T-cell (primary cell): ENCODE results near the gene CSRP2. TPM values are rescaled to one million over a fixed set of nuclear protein-coding genes. Genes with fewer than 3 reads are reported as not detected.

Experiments used
- ATAC-seq, 4 experiments: fragments of 200-7000 bp in 3 of 4; fragments of 150-1000 bp in 1 of 4; cut with Tn5 transposase; replicated peaks in 1 of 4; 1 replicate in 3 of 4; 2 replicates in 1 of 4; pipeline ENCODE4 v1.10.0; 2021; ENCODE audit warnings: moderate library complexity in 3 of 4, mild to moderate bottlenecking in 2 of 4, moderate number of reproducible peaks in 1 of 4
- CTCF ChIA-PET, 2 donors: fragments of 300-600 bp; sonication (Branson Sonifier 250); formaldehyde crosslinking; loops; one replicate each; lab custom pipeline; 2022; ENCODE audit warnings: antibody characterized with exemption in 2 of 2; lab: Charles Lee
- POLR2A ChIA-PET, 2 donors: fragments of 300-600 bp; sonication (Branson Sonifier 250); formaldehyde crosslinking; loops; one replicate each; lab custom pipeline; 2022; ENCODE audit warnings: antibody characterized with exemption in 2 of 2; lab: Charles Lee
- DNase-seq, 35 experiments: peaks; one replicate each; pipeline versions ENCODE4 v3.0.0 to v3.0.0-alpha.2; 2013 to 2023
- H3K27ac ChIP-seq: one replicate; pipeline ENCODE4 v1.5.1; 2013; ENCODE audit warnings: low read length
- H3K27me3 ChIP-seq, 2 experiments: replicated peaks in 1 of 2; 1 replicate in 1 of 2; 2 replicates in 1 of 2; pipeline versions ENCODE4 v1.6.1 to v1.7.0; 2013; ENCODE audit warnings: low read length in 1 of 2, mixed read lengths in 1 of 2; ENCODE audit not compliant: control insufficient read depth in 2 of 2, insufficient read depth in 2 of 2; ENCODE audit errors: extremely low read depth in 1 of 2
- H3K36me3 ChIP-seq, 2 donors: 1 replicate in 1 of 2; 2 replicates in 1 of 2; pipeline versions ENCODE4 v1.6.1 to v1.7.0; 2013; ENCODE audit warnings: low read length in 1 of 2; ENCODE audit not compliant: control insufficient read depth in 2 of 2, insufficient read depth in 1 of 2; ENCODE audit errors: extremely low read depth in 1 of 2
- H3K4me1 ChIP-seq, 2 experiments: 1 replicate in 1 of 2; 2 replicates in 1 of 2; pipeline versions ENCODE4 v1.6.1 to v1.7.0; 2013; ENCODE audit warnings: low read length in 2 of 2, mixed read lengths in 1 of 2; ENCODE audit not compliant: insufficient read depth in 2 of 2, control insufficient read depth in 1 of 2; ENCODE audit errors: extremely low read depth in 1 of 2
- H3K4me3 ChIP-seq, 2 donors: 1 replicate in 1 of 2; 2 replicates in 1 of 2; pipeline versions ENCODE4 v1.5.1 to v1.7.0; 2013; ENCODE audit warnings: mild to moderate bottlenecking in 2 of 2, low read length in 1 of 2, moderate library complexity in 1 of 2; ENCODE audit not compliant: control insufficient read depth in 1 of 2; ENCODE audit errors: extremely low read depth in 1 of 2
- H3K9me3 ChIP-seq: 2 replicates; pipeline ENCODE4 v1.7.0; 2013
- H3K27ac Mint-ChIP-seq, 2 donors: one replicate each; pipeline ENCODE4 v1.8.0; 2020 to 2021; ENCODE audit warnings: mild to moderate bottlenecking in 2 of 2, mixed read lengths in 2 of 2
- H3K27me3 Mint-ChIP-seq, 2 donors: one replicate each; pipeline ENCODE4 v1.8.0; 2021 to 2022; ENCODE audit warnings: mixed read lengths in 2 of 2
- H3K36me3 Mint-ChIP-seq: one replicate; pipeline ENCODE4 v1.8.0; 2021; ENCODE audit warnings: mixed read lengths
- H3K4me1 Mint-ChIP-seq, 3 donors: one replicate each; pipeline ENCODE4 v1.8.0; 2020 to 2022; ENCODE audit warnings: mixed read lengths in 3 of 3, mild to moderate bottlenecking in 1 of 3
- H3K4me3 Mint-ChIP-seq, 3 donors: one replicate each; pipeline ENCODE4 v1.8.0; 2020 to 2022; ENCODE audit warnings: mild to moderate bottlenecking in 3 of 3, mixed read lengths in 3 of 3, moderate library complexity in 3 of 3
- H3K9me3 Mint-ChIP-seq, 3 donors: one replicate each; pipeline ENCODE4 v1.8.0; 2020 to 2022; ENCODE audit warnings: mixed read lengths in 3 of 3
- WGBS: methylation state at CpG from one replicate; pipeline ENCODE4 v1.1.5; 2013; ENCODE audit warnings: missing lambda C conversion rate; ENCODE audit not compliant: insufficient coverage; 5-methylcytosine and 5-hydroxymethylcytosine counted together
- total RNA-seq, 35 experiments: library from RNA in 6 of 35; stranded (reverse) in 6 of 35; fragments of 120-200 nt in 1 of 35; gene quantifications; one replicate each; pipeline versions ENCODE4 v1.2.1 to v1.2.4 and lab custom pipeline; 2013 to 2026

CSRP2 gene
- total RNA-seq, 5 donors from 2014 or later (not counting 1 experiment from before 2014, with no cell fraction given) = 0.19 to 0.50 TPM; not detected in 3

GRCh38 chr12:76895796-76896195 is 17.0 kb upstream of the CSRP2 start:
- H3K36me3 ChIP-seq = no peaks in the 10 kb centered on the region
- Mint-ChIP-seq H3K9me3 (peaks cover 0 to 4% (median 0%) of the 10 kb centered on the region in 3 donors), H3K27me3 (peaks cover 0 to 7% of the 10 kb centered on the region in 2 donors), H3K4me3 (no peak overlapping the region), H3K36me3 (no peaks in the 10 kb centered on the region), H3K4me1 (peaks cover under 1 to 3% (median 3%) of the 10 kb centered on the region in 3 donors), H3K27ac (no peak overlapping the region)
- no peaks in the 10 kb centered on the region for H3K9me3 ChIP-seq
- no peak overlapping the region for H3K4me3 ChIP-seq
- H3K27me3 ChIP-seq = peaks cover 0 to 3% of the 10 kb centered on the region in 2 experiments
- ChIA-PET POLR2A (no interaction called here), CTCF (no interaction called here)
- DNase-seq = no peak
- ATAC-seq = no peak
- H3K4me1 ChIP-seq = peaks cover 0 to 2% of the 10 kb centered on the region in 2 experiments
- 100% methylated on average over 2 of the region's 5 CpGs for WGBS
- H3K27ac ChIP-seq = no peak overlapping the region

GRCh38 chr12:76891609-76892008 is 12.8 kb upstream of the CSRP2 start:
- Histone ChIP-seq H3K4me1 (peaks cover 3 to 9% of the 10 kb centered on the region in 2 experiments), H3K36me3 (no peaks in the 10 kb centered on the region), H3K4me3 (no peak overlapping the region), H3K9me3 (no peaks in the 10 kb centered on the region), H3K27ac (no peak overlapping the region), H3K27me3 (peaks cover 0 to 5% of the 10 kb centered on the region in 2 experiments)
- H3K9me3 Mint-ChIP-seq = peaks cover 0 to 4% (median 0%) of the 10 kb centered on the region in 3 donors
- peaks cover 0 to 20% of the 10 kb centered on the region in 2 donors for H3K27me3 Mint-ChIP-seq
- peaks cover 5 to 15% (median 13%) of the 10 kb centered on the region in 3 donors for H3K4me1 Mint-ChIP-seq
- no CpG with 5 or more reads among the region's 3 CpGs for WGBS
- no peak for DNase-seq
- H3K4me3 Mint-ChIP-seq = no peak overlapping the region
- no peak overlapping the region for H3K27ac Mint-ChIP-seq
- no peak for ATAC-seq
- CTCF ChIA-PET = no interaction called here
- no peaks in the 10 kb centered on the region for H3K36me3 Mint-ChIP-seq
- POLR2A ChIA-PET = no interaction called here

DNA sequence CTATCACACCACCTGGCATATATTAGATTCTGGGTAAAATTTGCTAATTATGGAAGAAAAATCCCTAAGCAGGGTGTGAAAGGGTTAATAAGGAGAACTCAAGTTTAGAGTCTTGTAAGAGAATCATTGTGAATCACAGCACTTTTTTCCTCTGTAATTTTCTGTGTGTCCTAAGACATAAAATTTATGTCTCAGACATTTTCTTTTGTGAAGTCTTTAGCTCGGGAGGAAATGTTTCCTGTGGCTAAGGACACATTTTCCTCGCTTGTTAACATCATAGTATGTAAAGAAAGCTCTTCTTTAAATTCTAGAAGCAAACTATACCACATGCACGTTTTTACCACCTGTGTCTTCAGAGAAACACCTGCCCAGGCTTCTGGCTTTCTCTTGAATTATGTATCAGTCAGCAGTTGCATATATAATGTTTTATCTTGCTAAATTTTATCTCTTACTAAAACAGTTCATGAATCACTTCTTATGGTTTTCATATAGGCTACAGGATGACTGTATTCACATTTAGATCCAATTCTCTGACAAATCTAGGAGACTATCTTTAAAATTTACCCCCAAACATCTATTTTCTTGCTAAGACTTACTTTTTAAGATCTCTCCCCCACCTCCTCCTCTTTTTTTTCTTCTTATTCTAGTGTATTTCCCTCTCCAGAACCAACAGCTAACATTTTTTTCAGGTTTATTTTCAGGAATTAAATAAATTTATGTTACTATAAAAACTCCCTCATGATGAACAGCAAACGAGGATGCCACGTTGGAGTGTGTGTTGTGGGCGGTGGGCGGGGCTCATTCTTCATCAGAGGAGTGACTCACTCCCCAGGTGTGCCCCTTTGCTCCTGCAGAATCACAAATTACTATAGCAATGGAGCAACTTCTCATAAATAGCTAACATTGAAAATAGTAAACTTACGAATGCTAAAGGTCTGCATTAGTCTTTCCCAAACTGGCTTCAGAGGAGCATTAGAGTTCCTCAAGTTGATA is 11.6 kb upstream of the CSRP2 start:
- no CpG with 5 or more reads among the region's 8 CpGs for WGBS
- Histone ChIP-seq H3K9me3 (no peaks in the 10 kb centered on the region), H3K4me3 (no peak overlapping the region), H3K36me3 (no peaks in the 10 kb centered on the region), H3K27me3 (peaks cover 0 to 5% of the 10 kb centered on the region in 2 experiments), H3K27ac (no peak overlapping the region), H3K4me1 (peaks cover 3 to 9% of the 10 kb centered on the region in 2 experiments)
- ChIA-PET POLR2A (no interaction called here), CTCF (interaction anchor here in 1 of 2 donors (0.6 kb wide), 1 partner anchor 164 kb away, joined by 3 read pairs; no protein-coding TSS in a partner anchor)
- Mint-ChIP-seq H3K27me3 (peaks cover 6 to 23% of the 10 kb centered on the region in 2 donors), H3K9me3 (peaks cover 0 to 4% (median 0%) of the 10 kb centered on the region in 3 donors), H3K27ac (no peak overlapping the region), H3K4me3 (no peak overlapping the region), H3K4me1 (peaks cover 5 to 15% (median 13%) of the 10 kb centered on the region in 3 donors), H3K36me3 (no peaks in the 10 kb centered on the region)
- peak; percentile 40 to 57 (median 54) for ATAC-seq
- DNase-seq = peak in 6 of 35 experiments; percentile 0 to 24 (median 14)

- peaks cover 3 to 9% of the 10 kb centered on the region in 2 experiments for H3K4me1 ChIP-seq
- POLR2A ChIA-PET = no interaction called here
- WGBS = no CpG with 5 or more reads among the region's 1 CpG
Measured at GRCh38 chr12:76888775-76889174, 10.0 kb upstream of the CSRP2 start.

GRCh38 chr12:76883811-76884210 is 5.0 kb upstream of the CSRP2 start:
- H3K9me3 ChIP-seq = no peaks in the 10 kb centered on the region
- ATAC-seq = no peak
- H3K36me3 ChIP-seq = no peaks in the 10 kb centered on the region
- no CpG with 5 or more reads among the region's 2 CpGs for WGBS
- H3K4me1 ChIP-seq = peaks cover 0 to 9% of the 10 kb centered on the region in 2 experiments
- H3K9me3 Mint-ChIP-seq = no peaks in the 10 kb centered on the region
- H3K4me3 Mint-ChIP-seq = no peak overlapping the region
- H3K27ac Mint-ChIP-seq = no peak overlapping the region
- ChIA-PET POLR2A (no interaction called here), CTCF (no interaction called here)
- peaks cover 13 to 33% of the 10 kb centered on the region in 2 donors for H3K27me3 Mint-ChIP-seq
- DNase-seq = no peak
- H3K36me3 Mint-ChIP-seq = no peaks in the 10 kb centered on the region
- H3K27me3 ChIP-seq = peaks cover 0 to 16% of the 10 kb centered on the region in 2 experiments
- peaks cover 5 to 7% (median 6%) of the 10 kb centered on the region in 3 donors for H3K4me1 Mint-ChIP-seq
- no peak overlapping the region for H3K27ac ChIP-seq
- H3K4me3 ChIP-seq = no peak overlapping the region

More at GRCh38 chr12:76888775-76889174, 10.0 kb upstream of the CSRP2 start:
- CTCF ChIA-PET = no interaction called here
- no peak overlapping the region for H3K27ac ChIP-seq
- H3K36me3 ChIP-seq = no peaks in the 10 kb centered on the region
- no peak overlapping the region for H3K4me3 ChIP-seq
- H3K36me3 Mint-ChIP-seq = no peaks in the 10 kb centered on the region
- no peaks in the 10 kb centered on the region for H3K9me3 ChIP-seq
- no peak overlapping the region for H3K27ac Mint-ChIP-seq
- H3K4me3 Mint-ChIP-seq = no peak overlapping the region
- H3K27me3 Mint-ChIP-seq = peaks cover 10 to 23% of the 10 kb centered on the region in 2 donors
- H3K9me3 Mint-ChIP-seq = no peaks in the 10 kb centered on the region
- no peak for DNase-seq
- peaks cover 0 to 5% of the 10 kb centered on the region in 2 experiments for H3K27me3 ChIP-seq
- ATAC-seq = no peak
- H3K4me1 Mint-ChIP-seq = peaks cover 5 to 15% (median 13%) of the 10 kb centered on the region in 3 donors

DNA sequence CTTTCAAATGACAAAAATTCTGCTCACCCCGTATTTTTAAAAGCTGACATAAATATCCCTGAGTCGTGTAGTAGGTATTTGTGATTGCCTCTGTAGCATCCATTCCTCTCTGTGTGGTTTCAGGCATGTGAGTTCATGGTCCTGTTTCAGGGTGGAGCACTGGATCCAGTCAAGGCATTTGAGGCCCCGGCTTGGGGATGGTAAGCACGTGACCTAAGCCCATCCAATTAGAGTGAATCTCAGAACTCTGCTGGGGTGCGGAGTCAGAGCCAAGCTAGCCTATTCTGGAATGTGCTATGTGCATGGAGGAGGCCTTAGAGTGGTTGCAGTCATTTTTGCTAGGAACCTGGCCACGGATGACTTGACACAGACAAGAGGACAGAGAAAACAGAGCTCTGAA is 4.3 kb upstream of the CSRP2 start:
- H3K27ac ChIP-seq = no peak overlapping the region
- Mint-ChIP-seq H3K27me3 (peaks cover 17 to 32% of the 10 kb centered on the region in 2 donors), H3K4me3 (no peak overlapping the region), H3K9me3 (no peaks in the 10 kb centered on the region), H3K4me1 (peaks cover 10 to 11% (median 11%) of the 10 kb centered on the region in 3 donors), H3K36me3 (no peaks in the 10 kb centered on the region), H3K27ac (no peak overlapping the region)
- H3K36me3 ChIP-seq = no peaks in the 10 kb centered on the region
- no peaks in the 10 kb centered on the region for H3K9me3 ChIP-seq
- H3K4me3 ChIP-seq = no peak overlapping the region
- 71% methylated on average over 3 of the region's 6 CpGs for WGBS
- ATAC-seq (no peak), DNase-seq (no peak)
- POLR2A ChIA-PET = no interaction called here
- peaks cover 0 to 22% of the 10 kb centered on the region in 2 experiments for H3K27me3 ChIP-seq
- peaks cover 4 to 15% of the 10 kb centered on the region in 2 experiments for H3K4me1 ChIP-seq
- CTCF ChIA-PET = no interaction called here
